ENCODE results near the gene VPS8. TPM values are rescaled to one million over a fixed set of nuclear protein-coding genes. Genes with fewer than 3 reads are reported as not detected.

Gene VPS8
- total RNA-seq, 4 donors from 2014 or later, result 76.5 to 281 (median 163) TPM

GRCh38 chr3:185082829-185083228, 270.9 kb downstream of the VPS8 start:
- Histone ChIP-seq H3K4me3 (no peak overlapping the region), H3K9me3 (no peaks in the 10 kb centered on the region), H3K27me3 (no peaks in the 10 kb centered on the region), H3K36me3 (no peaks in the 10 kb centered on the region), H3K4me1 (no peaks in the 10 kb centered on the region), H3K27ac (no peak overlapping the region)
- DNase-seq, result no peak
- no peak for TF ChIP-seq POLR2A (IDR thresholded peaks at IDR 0.05)
- TF ChIP-seq, protein P1, sequence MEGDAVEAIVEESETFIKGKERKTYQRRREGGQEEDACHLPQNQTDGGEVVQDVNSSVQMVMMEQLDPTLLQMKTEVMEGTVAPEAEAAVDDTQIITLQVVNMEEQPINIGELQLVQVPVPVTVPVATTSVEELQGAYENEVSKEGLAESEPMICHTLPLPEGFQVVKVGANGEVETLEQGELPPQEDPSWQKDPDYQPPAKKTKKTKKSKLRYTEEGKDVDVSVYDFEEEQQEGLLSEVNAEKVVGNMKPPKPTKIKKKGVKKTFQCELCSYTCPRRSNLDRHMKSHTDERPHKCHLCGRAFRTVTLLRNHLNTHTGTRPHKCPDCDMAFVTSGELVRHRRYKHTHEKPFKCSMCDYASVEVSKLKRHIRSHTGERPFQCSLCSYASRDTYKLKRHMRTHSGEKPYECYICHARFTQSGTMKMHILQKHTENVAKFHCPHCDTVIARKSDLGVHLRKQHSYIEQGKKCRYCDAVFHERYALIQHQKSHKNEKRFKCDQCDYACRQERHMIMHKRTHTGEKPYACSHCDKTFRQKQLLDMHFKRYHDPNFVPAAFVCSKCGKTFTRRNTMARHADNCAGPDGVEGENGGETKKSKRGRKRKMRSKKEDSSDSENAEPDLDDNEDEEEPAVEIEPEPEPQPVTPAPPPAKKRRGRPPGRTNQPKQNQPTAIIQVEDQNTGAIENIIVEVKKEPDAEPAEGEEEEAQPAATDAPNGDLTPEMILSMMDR (IDR thresholded peaks at IDR 0.05), result no peak
- intact Hi-C loops (cut with DNase I; ENCODE audit: low total_unique reads), result no loop called here

- DNase-seq, result no peak
- peak overlapping the region in 1 of 2 donors; percentile 38 for H3K27ac ChIP-seq
- H3K27me3 ChIP-seq, result no peaks in the 10 kb centered on the region
- no peak for TF ChIP-seq POLR2A (IDR thresholded peaks at IDR 0.05)
- TF ChIP-seq, protein P1 (IDR thresholded peaks at IDR 0.05), result no peak
- intact Hi-C loops (cut with DNase I; ENCODE audit: low total_unique reads), result no loop called here
- no peaks in the 10 kb centered on the region for H3K9me3 ChIP-seq
- H3K36me3 ChIP-seq, result no peaks in the 10 kb centered on the region
- no peaks in the 10 kb centered on the region for H3K4me1 ChIP-seq
- H3K4me3 ChIP-seq, result no peak overlapping the region
These were observed 272.4 kb downstream of the VPS8 start for GRCh38 chr3:185084402-185084801.

DNA sequence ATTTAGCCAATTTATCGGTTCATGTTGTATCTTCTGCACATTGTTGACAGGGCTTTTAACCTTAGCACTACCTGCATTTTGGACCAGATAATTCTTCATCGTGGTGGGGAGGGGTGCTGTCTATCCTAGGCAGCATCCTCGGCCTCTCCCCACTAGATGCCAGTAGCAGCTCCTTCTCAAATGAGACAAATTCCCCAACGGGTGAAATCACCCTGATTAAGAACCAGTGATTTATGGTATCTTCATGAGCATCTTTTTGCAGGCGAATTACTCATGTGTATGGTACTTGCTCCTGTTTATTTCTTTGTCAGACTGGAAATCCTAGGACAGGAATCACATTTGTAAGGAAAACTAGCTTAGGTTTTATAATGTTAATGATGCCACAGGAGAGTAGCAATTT, 272.9 kb downstream of the VPS8 start:
- Histone ChIP-seq H3K36me3 (no peaks in the 10 kb centered on the region), H3K4me3 (no peak overlapping the region), H3K9me3 (no peaks in the 10 kb centered on the region), H3K27me3 (no peaks in the 10 kb centered on the region), H3K4me1 (peaks cover 0 to 3% of the 10 kb centered on the region in 2 donors), H3K27ac (peak overlapping the region in 1 of 2 donors; percentile 44)
- no peak for DNase-seq
- no peak for TF ChIP-seq POLR2A (IDR thresholded peaks at IDR 0.05)
- TF ChIP-seq, protein P1 (IDR thresholded peaks at IDR 0.05), result peak in 3 of 4 experiments; percentile 28 to 42 (median 37)
- intact Hi-C loops (cut with DNase I; ENCODE audit: low total_unique reads), result no loop called here

DNA sequence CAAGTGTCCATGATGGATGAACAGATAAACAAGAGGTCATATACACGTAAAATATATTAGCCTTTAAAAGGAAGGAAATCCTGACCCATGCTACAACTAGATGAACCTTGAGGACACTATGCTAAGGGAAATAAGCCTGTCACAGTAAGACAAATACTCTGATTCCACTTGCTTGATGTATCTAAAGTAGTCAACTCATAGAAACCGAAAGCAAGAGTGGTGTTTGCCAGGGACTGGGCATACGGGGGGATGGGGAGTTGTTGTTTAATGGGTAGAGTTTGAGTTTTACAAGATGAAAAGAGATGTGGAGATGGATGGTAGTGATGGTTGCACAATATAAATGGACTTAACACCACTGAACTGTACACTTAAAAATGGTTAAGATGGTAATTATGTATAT, 275.5 kb downstream of the VPS8 start:
- no peaks in the 10 kb centered on the region for H3K36me3 ChIP-seq
- intact Hi-C loops (cut with DNase I; ENCODE audit: low total_unique reads), result no loop called here
- DNase-seq, result no peak
- H3K4me1 ChIP-seq, result peaks cover 0 to 3% of the 10 kb centered on the region in 2 donors
- no peak overlapping the region for H3K27ac ChIP-seq
- H3K4me3 ChIP-seq, result no peak overlapping the region
- no peaks in the 10 kb centered on the region for H3K27me3 ChIP-seq
- TF ChIP-seq, protein P1 (IDR thresholded peaks at IDR 0.05), result no peak
- no peak for TF ChIP-seq POLR2A (IDR thresholded peaks at IDR 0.05)
- H3K9me3 ChIP-seq, result no peaks in the 10 kb centered on the region

GRCh38 chr3:185089343-185089742, 277.4 kb downstream of the VPS8 start:
- DNase-seq, result no peak
- Histone ChIP-seq H3K4me3 (no peak overlapping the region), H3K27me3 (no peaks in the 10 kb centered on the region), H3K36me3 (no peaks in the 10 kb centered on the region), H3K4me1 (peaks cover 0 to 3% of the 10 kb centered on the region in 2 donors), H3K9me3 (no peaks in the 10 kb centered on the region), H3K27ac (no peak overlapping the region)
- TF ChIP-seq, protein P1 (IDR thresholded peaks at IDR 0.05), result no peak
- TF ChIP-seq POLR2A (IDR thresholded peaks at IDR 0.05), result no peak
- intact Hi-C loops (cut with DNase I; ENCODE audit: low total_unique reads), result no loop called here
